ENCODE measurements around the gene LRRN4. TPM values are rescaled to one million over a fixed set of nuclear protein-coding genes. Genes with fewer than 3 reads are reported as not detected.

The LRRN4 gene
- total and polyA plus RNA-seq, 9 of the 15 experiments (the other 6 are each of a cell fraction or from before 2014, with no cell fraction given): not detected

GRCh38 chr20:6057691-6058090, 3.8 kb upstream of the LRRN4 start:
- WGBS (ENCODE audit: insufficient coverage, low coverage, missing lambda C conversion rate): 33% methylated on average over 1 of the region's 2 CpGs

More at GRCh38 chr20:6057691-6058090, 3.8 kb upstream of the LRRN4 start:
- DNase-seq (ENCODE audit: extremely low read depth in 1 of 4, low spot score in 3 of 4) (no peak), ATAC-seq (no peak), FAIRE-seq (no peak)
- Histone ChIP-seq H3K36me3 (ENCODE audit: control insufficient read depth, insufficient read depth, low read length) (no peaks in the 10 kb centered on the region), H3K79me2 (ENCODE audit: control insufficient read depth, insufficient read depth, low read length) (no peaks in the 10 kb centered on the region), H3K9me1 (ENCODE audit: control insufficient read depth, insufficient read depth, low read length) (no peaks in the 10 kb centered on the region), H3K27ac (ENCODE audit: extremely low read depth, low read depth, low read length) (no peak overlapping the region), H3K27me3 (ENCODE audit: control insufficient read depth in 2 of 2, insufficient read depth in 2 of 2, low read length in 2 of 2) (no peaks in the 10 kb centered on the region), H3K4me1 (replicated peaks in 1 of 2; ENCODE audit: control insufficient read depth in 2 of 2, insufficient read depth in 2 of 2, low read length in 2 of 2) (peaks cover 7 to 22% of the 10 kb centered on the region in 2 experiments), H3K9ac (ENCODE audit: insufficient read depth in 1 of 2, low read depth in 2 of 2, low read length in 2 of 2) (no peak overlapping the region), H3K4me2 (ENCODE audit: insufficient read depth, low read length) (no peak overlapping the region), H2AFZ (ENCODE audit: low read depth, low read length) (no peak overlapping the region), H3K4me3 (no peak overlapping the region), H4K20me1 (replicated peaks; ENCODE audit: control insufficient read depth, insufficient read depth, low read length) (no peaks in the 10 kb centered on the region), H3K9me3 (replicated peaks; ENCODE audit: control insufficient read depth, insufficient read depth, low read depth, low read length) (no peaks in the 10 kb centered on the region)
- in situ Hi-C loops (cut with MboI) (no loop called here), intact Hi-C loops (cut with micrococcal nuclease) (no loop called here)
- CTCF ChIA-PET (ENCODE audit: low intra/inter-chr PET ratio): no interaction called here
- POLR2A ChIA-PET: no interaction called here
- peak; percentile 91 for TF ChIP-seq PRDM10 (IDR thresholded peaks at IDR 0.05; ENCODE audit: partially characterized antibody)
- TF ChIP-seq NR1H2 (CRISPR knock-in tag; IDR thresholded peaks at IDR 0.05): no peak
- BruUV-seq (replicated peaks): no TSS peak
